Nephron progenitor cell (in vitro differentiated cells): ENCODE results near the gene GNAO1.

ENCODE experiments used
- DNase-seq: peaks from one replicate; pipeline ENCODE4 v3.0.0; 2021
- H3K27ac Mint-ChIP-seq: 2 replicates; pipeline ENCODE4 v1.8.0; 2021; ENCODE audit warnings: mild to moderate bottlenecking, moderate library complexity, mixed read lengths
- H3K27me3 Mint-ChIP-seq: 2 replicates; pipeline ENCODE4 v1.8.0; 2021; ENCODE audit warnings: mild to moderate bottlenecking, low read depth, mixed read lengths; ENCODE audit not compliant: poor library complexity
- H3K36me3 Mint-ChIP-seq: 2 replicates; pipeline ENCODE4 v1.8.0; 2021; ENCODE audit warnings: low read depth, mixed read lengths
- H3K4me1 Mint-ChIP-seq: 2 replicates; pipeline ENCODE4 v1.8.0; 2021; ENCODE audit warnings: mixed read lengths
- H3K4me3 Mint-ChIP-seq: 2 replicates; pipeline ENCODE4 v1.8.0; 2021; ENCODE audit warnings: mild to moderate bottlenecking, moderate library complexity, mixed read lengths
- H3K9me3 Mint-ChIP-seq: 2 replicates; pipeline ENCODE4 v1.8.0; 2021; ENCODE audit warnings: mild to moderate bottlenecking, moderate library complexity, mixed read lengths
- TF ChIP-seq, protein P1 (sequence below): fragments of 200-600 bp; sonication (generic); IDR thresholded peaks from 2 replicates; pipeline ENCODE4 v1.5.0; 2021; ENCODE audit warnings: antibody characterized with exemption

Gene GNAO1

DNA sequence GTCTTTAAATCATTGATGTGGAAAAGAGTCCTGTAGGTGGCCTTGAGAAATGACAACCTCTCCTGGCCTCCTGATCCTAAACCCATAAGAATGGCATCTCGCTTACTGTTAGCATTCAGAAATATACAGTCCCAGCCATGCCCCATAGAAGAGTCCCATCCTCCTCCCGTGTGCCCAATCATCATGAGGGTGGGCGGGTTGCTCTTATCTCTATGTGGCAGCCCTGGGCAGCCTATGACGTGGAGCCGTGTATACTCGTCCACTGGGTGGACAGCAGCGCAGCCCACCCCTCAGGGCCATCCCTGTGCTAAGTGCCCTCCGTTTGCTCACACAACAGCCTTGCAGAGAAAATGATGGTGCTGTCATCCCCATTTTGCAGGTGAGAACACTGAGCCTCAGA lies 128.8 kb downstream of the GNAO1 start:
- Mint-ChIP-seq H3K4me3 (no peak overlapping the region), H3K27ac (peak overlapping the region; percentile 75), H3K9me3 (no peaks in the 10 kb centered on the region), H3K36me3 (no peaks in the 10 kb centered on the region), H3K4me1 (no peaks in the 10 kb centered on the region), H3K27me3 (peaks cover 26% of the 10 kb centered on the region)
- no peak for DNase-seq
- TF ChIP-seq, protein P1, sequence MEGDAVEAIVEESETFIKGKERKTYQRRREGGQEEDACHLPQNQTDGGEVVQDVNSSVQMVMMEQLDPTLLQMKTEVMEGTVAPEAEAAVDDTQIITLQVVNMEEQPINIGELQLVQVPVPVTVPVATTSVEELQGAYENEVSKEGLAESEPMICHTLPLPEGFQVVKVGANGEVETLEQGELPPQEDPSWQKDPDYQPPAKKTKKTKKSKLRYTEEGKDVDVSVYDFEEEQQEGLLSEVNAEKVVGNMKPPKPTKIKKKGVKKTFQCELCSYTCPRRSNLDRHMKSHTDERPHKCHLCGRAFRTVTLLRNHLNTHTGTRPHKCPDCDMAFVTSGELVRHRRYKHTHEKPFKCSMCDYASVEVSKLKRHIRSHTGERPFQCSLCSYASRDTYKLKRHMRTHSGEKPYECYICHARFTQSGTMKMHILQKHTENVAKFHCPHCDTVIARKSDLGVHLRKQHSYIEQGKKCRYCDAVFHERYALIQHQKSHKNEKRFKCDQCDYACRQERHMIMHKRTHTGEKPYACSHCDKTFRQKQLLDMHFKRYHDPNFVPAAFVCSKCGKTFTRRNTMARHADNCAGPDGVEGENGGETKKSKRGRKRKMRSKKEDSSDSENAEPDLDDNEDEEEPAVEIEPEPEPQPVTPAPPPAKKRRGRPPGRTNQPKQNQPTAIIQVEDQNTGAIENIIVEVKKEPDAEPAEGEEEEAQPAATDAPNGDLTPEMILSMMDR: no peak

GRCh38 chr16:56320811-56321558 lies 129.7 kb downstream of the GNAO1 start:
- no peaks in the 10 kb centered on the region for H3K4me1 Mint-ChIP-seq
- no peaks in the 10 kb centered on the region for H3K9me3 Mint-ChIP-seq
- DNase-seq: no peak

GRCh38 chr16:56321571-56321970 lies 130.3 kb downstream of the GNAO1 start:
- TF ChIP-seq, protein P1: no peak
- Mint-ChIP-seq H3K4me1 (no peaks in the 10 kb centered on the region), H3K9me3 (no peaks in the 10 kb centered on the region), H3K36me3 (no peaks in the 10 kb centered on the region), H3K27me3 (peaks cover 23% of the 10 kb centered on the region), H3K27ac (no peak overlapping the region), H3K4me3 (no peak overlapping the region)
- no peak for DNase-seq

More at GRCh38 chr16:56320811-56321558, 129.7 kb downstream of the GNAO1 start:
- H3K27ac Mint-ChIP-seq: no peak overlapping the region
- H3K36me3 Mint-ChIP-seq: no peaks in the 10 kb centered on the region
- TF ChIP-seq, protein P1: no peak
- no peak overlapping the region for H3K4me3 Mint-ChIP-seq
- H3K27me3 Mint-ChIP-seq: peaks cover 26% of the 10 kb centered on the region

- Mint-ChIP-seq H3K9me3 (no peaks in the 10 kb centered on the region), H3K4me3 (no peak overlapping the region), H3K27me3 (peaks cover 15% of the 10 kb centered on the region), H3K36me3 (no peaks in the 10 kb centered on the region), H3K27ac (no peak overlapping the region), H3K4me1 (peaks cover 5% of the 10 kb centered on the region)
- no peak for DNase-seq
- TF ChIP-seq, protein P1: no peak
These were observed 133.1 kb downstream of the GNAO1 start for GRCh38 chr16:56324406-56324805.

GRCh38 chr16:56325956-56326355 lies 134.7 kb downstream of the GNAO1 start:
- TF ChIP-seq, protein P1: no peak
- no peak for DNase-seq
- Mint-ChIP-seq H3K4me1 (peaks cover 13% of the 10 kb centered on the region), H3K36me3 (no peaks in the 10 kb centered on the region), H3K4me3 (no peak overlapping the region), H3K27ac (no peak overlapping the region), H3K27me3 (peaks cover 27% of the 10 kb centered on the region), H3K9me3 (no peaks in the 10 kb centered on the region)
